ENCODE measurements around the gene DDX41. TPM values are rescaled to one million over a fixed set of nuclear protein-coding genes. Genes with fewer than 3 reads are reported as not detected.

The DDX41 gene
- total RNA-seq, 1 experiment from 2014 or later = 133 TPM

DNA sequence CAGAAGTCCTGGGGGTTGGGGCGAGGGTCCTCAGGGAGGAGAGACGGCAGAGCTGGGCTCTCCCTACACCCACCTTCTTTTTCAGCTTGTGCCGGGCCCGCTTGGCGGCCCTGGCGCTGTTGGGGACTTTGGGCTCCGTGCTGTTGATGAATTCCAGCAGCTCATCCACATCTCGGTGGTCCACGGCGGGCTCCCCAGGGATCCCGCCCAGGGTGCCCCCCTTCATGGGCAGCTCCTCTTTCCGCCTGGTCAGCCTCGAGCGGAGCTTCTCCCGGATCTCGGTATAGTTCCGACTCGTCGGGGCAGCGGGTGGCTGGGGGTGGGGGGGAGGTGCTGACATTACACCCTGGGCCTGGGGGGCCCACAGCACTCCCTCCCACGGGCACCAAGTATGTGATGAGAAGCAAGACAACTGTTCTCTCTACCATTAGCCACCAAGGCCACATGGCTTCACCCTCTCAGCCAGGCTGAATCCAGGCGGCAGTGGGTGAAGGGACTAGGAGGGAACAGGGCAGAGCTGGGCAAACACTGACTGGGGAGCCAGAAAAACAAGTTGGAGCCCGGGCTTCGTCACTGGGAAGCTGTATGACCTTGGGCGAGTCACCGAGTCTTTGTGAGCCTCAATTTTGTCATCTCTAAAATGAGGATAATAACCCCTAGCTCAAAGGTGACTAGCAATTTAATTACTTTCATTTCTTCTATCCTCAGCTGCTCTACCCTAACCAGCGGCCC, 14.6 kb upstream of the DDX41 start:
- no peak overlapping the region for H3K27ac ChIP-seq (ENCODE audit: insufficient read length, low read depth, low read length)
- H4K20me1 ChIP-seq (ENCODE audit: control insufficient read depth, insufficient read depth, insufficient read length) = no peaks in the 10 kb centered on the region
- no peak for DNase-seq
- no peak overlapping the region for H4K5ac ChIP-seq (ENCODE audit: insufficient read length, low read depth, low read length)
- no peak overlapping the region for H3T11ph ChIP-seq (ENCODE audit: low read length)
- Mint-ChIP-seq H3K4me3 (no peak overlapping the region), H3K9me3 (no peaks in the 10 kb centered on the region), H3K27ac (no peak overlapping the region; a peak in 3 of 7 replicates), H3K36me3 (ENCODE audit: insufficient read depth in 1 of 3, low read depth in 3 of 3) (peaks cover 20 to 44% (median 31%) of the 10 kb centered on the region in 3 experiments; a peak in 6 of 7 replicates), H3K27me3 (ENCODE audit: low read depth) (no peaks in the 10 kb centered on the region), H3K4me1 (no peaks in the 10 kb centered on the region)
- no peak overlapping the region for H2BK5ac ChIP-seq (ENCODE audit: insufficient read length, low read length)
- H3K79me1 ChIP-seq (ENCODE audit: insufficient read depth, low read depth, low read length, poor library complexity, severe bottlenecking) = no peaks in the 10 kb centered on the region
- no peaks in the 10 kb centered on the region for H3K23me2 ChIP-seq (ENCODE audit: insufficient read length, low read depth, low read length, poor library complexity, severe bottlenecking)
- H2BK15ac ChIP-seq (ENCODE audit: low read depth, low read length) = no peak overlapping the region
- no CpG with 5 or more reads among the region's 27 CpGs for WGBS (ENCODE audit: extremely low coverage, insufficient read length, low lambda C conversion rate)
- H3K79me2 ChIP-seq (ENCODE audit: insufficient read depth, low read length) = no peaks in the 10 kb centered on the region
- H3K4me1 ChIP-seq (ENCODE audit: insufficient read depth, low read length) = no peaks in the 10 kb centered on the region
- H2AFZ ChIP-seq (ENCODE audit: low read length) = no peak overlapping the region
- H3K4ac ChIP-seq (ENCODE audit: low read depth, low read length) = no peak overlapping the region
- H3K14ac ChIP-seq (ENCODE audit: insufficient read depth, low read length) = no peak overlapping the region
- no peaks in the 10 kb centered on the region for H3K27me3 ChIP-seq (ENCODE audit: insufficient read depth, low read length)
- no peak overlapping the region for H4K8ac ChIP-seq (replicated peaks; ENCODE audit: insufficient read length, low read depth, low read length)
- no peak overlapping the region for H2BK120ac ChIP-seq (ENCODE audit: low read depth, low read length, poor library complexity, severe bottlenecking)
- H4K91ac ChIP-seq (ENCODE audit: insufficient read length, low read depth, low read length) = no peak overlapping the region
- no peak overlapping the region for H3K4me2 ChIP-seq (ENCODE audit: insufficient read depth, insufficient read length, low read length)
- no peak overlapping the region for H3K56ac ChIP-seq (ENCODE audit: insufficient read length, low read depth, low read length)
- H2AK5ac ChIP-seq (ENCODE audit: insufficient read length, low read length) = no peak overlapping the region
- H2BK20ac ChIP-seq (ENCODE audit: low read depth, low read length, poor library complexity, severe bottlenecking) = no peak overlapping the region
- no peak overlapping the region for H3K9ac ChIP-seq (ENCODE audit: extremely low read depth, insufficient read length, low read length)
- no peak overlapping the region for H3K18ac ChIP-seq (ENCODE audit: insufficient read length, low read depth, low read length)
- TF ChIP-seq CTCF (conservative IDR thresholded peaks at IDR 0.05) = no peak
- no peak overlapping the region for H3K23ac ChIP-seq (ENCODE audit: insufficient read length, low read depth, low read length)
- no peak overlapping the region for H2BK12ac ChIP-seq (ENCODE audit: insufficient read length, low read depth, low read length)
- no peaks in the 10 kb centered on the region for H3K9me3 ChIP-seq (ENCODE audit: control insufficient read depth, low read depth, low read length)

All from H9 (cell line).